ENCODE measurements around the gene PLXNA4. TPM values are rescaled to one million over a fixed set of nuclear protein-coding genes. Genes with fewer than 3 reads are reported as not detected.

Gene PLXNA4
- total RNA-seq, 1 donor from 2014 or later: 0.38 TPM

- H3K36me3 Mint-ChIP-seq (ENCODE audit: insufficient read depth): no peaks in the 10 kb centered on the region
- peaks cover 44% of the 10 kb centered on the region for H3K27me3 Mint-ChIP-seq
- H3K4me3 Mint-ChIP-seq (ENCODE audit: low read depth): no peak overlapping the region
- peaks cover 9% of the 10 kb centered on the region for H3K4me1 Mint-ChIP-seq (ENCODE audit: low read depth)
- no peak for DNase-seq (ENCODE audit: low spot score, unreplicated experiment)
- H3K27ac Mint-ChIP-seq: no peak overlapping the region
- no peak for TF ChIP-seq CTCF (IDR thresholded peaks at IDR 0.05; ENCODE audit: unreplicated experiment)
- peaks cover 5% of the 10 kb centered on the region for H3K9me3 Mint-ChIP-seq (ENCODE audit: low read depth)
Observed at GRCh38 chr7:132471515-132471914, 104.8 kb downstream of the PLXNA4 start.

GRCh38 chr7:132469681-132470080, 106.6 kb downstream of the PLXNA4 start:
- H3K36me3 Mint-ChIP-seq (ENCODE audit: insufficient read depth): no peaks in the 10 kb centered on the region
- peaks cover 7% of the 10 kb centered on the region for H3K4me1 Mint-ChIP-seq (ENCODE audit: low read depth)
- no peak for TF ChIP-seq CTCF (IDR thresholded peaks at IDR 0.05; ENCODE audit: unreplicated experiment)
- no peak for DNase-seq (ENCODE audit: low spot score, unreplicated experiment)
- H3K9me3 Mint-ChIP-seq (ENCODE audit: low read depth): peaks cover 5% of the 10 kb centered on the region
- H3K4me3 Mint-ChIP-seq (ENCODE audit: low read depth): no peak overlapping the region
- H3K27ac Mint-ChIP-seq: no peak overlapping the region
- peaks cover 32% of the 10 kb centered on the region for H3K27me3 Mint-ChIP-seq

- Mint-ChIP-seq H3K36me3 (ENCODE audit: insufficient read depth) (no peaks in the 10 kb centered on the region), H3K27ac (no peak overlapping the region), H3K9me3 (ENCODE audit: low read depth) (peaks cover 5% of the 10 kb centered on the region), H3K27me3 (peaks cover 28% of the 10 kb centered on the region), H3K4me3 (ENCODE audit: low read depth) (no peak overlapping the region), H3K4me1 (ENCODE audit: low read depth) (peaks cover 7% of the 10 kb centered on the region)
- DNase-seq (ENCODE audit: low spot score, unreplicated experiment): no peak
- TF ChIP-seq CTCF (IDR thresholded peaks at IDR 0.05; ENCODE audit: unreplicated experiment): no peak
Observed at GRCh38 chr7:132469264-132469663, 107.0 kb downstream of the PLXNA4 start.

- H3K27me3 Mint-ChIP-seq: peaks cover 10% of the 10 kb centered on the region
- no peak for DNase-seq (ENCODE audit: low spot score, unreplicated experiment)
- no peak overlapping the region for H3K4me3 Mint-ChIP-seq (ENCODE audit: low read depth)
- TF ChIP-seq CTCF (IDR thresholded peaks at IDR 0.05; ENCODE audit: unreplicated experiment): no peak
- H3K4me1 Mint-ChIP-seq (ENCODE audit: low read depth): peaks cover 1% of the 10 kb centered on the region
- H3K9me3 Mint-ChIP-seq (ENCODE audit: low read depth): peaks cover 4% of the 10 kb centered on the region
- H3K36me3 Mint-ChIP-seq (ENCODE audit: insufficient read depth): no peaks in the 10 kb centered on the region
- no peak overlapping the region for H3K27ac Mint-ChIP-seq
Observed at GRCh38 chr7:132466367-132466766, 109.9 kb downstream of the PLXNA4 start.

GRCh38 chr7:132465516-132465915, 110.8 kb downstream of the PLXNA4 start:
- Mint-ChIP-seq H3K4me3 (ENCODE audit: low read depth) (no peak overlapping the region), H3K27ac (no peak overlapping the region), H3K4me1 (ENCODE audit: low read depth) (no peaks in the 10 kb centered on the region), H3K9me3 (ENCODE audit: low read depth) (no peaks in the 10 kb centered on the region), H3K36me3 (ENCODE audit: insufficient read depth) (no peaks in the 10 kb centered on the region), H3K27me3 (peaks cover 9% of the 10 kb centered on the region)
- DNase-seq (ENCODE audit: low spot score, unreplicated experiment): no peak
- TF ChIP-seq CTCF (IDR thresholded peaks at IDR 0.05; ENCODE audit: unreplicated experiment): no peak

Data from progenitor cell of endocrine pancreas (in vitro differentiated cells).